ENCODE results near the gene EP400.

EP400 gene

GRCh38 chr12:131930510-131930909, 19.2 kb upstream of the EP400 start:
- DNase-seq (ENCODE audit: low read depth), result no peak
- TF ChIP-seq CTCF (conservative IDR thresholded peaks at IDR 0.05; ENCODE audit: low read depth, low read length), result no peak
- peak overlapping the region; percentile 92 for H3K4me3 ChIP-seq (ENCODE audit: low read depth, low read length)

- H3K4me3 ChIP-seq (ENCODE audit: low read depth, low read length), result no peak overlapping the region
- DNase-seq (ENCODE audit: low read depth), result no peak
- no peak for TF ChIP-seq CTCF (conservative IDR thresholded peaks at IDR 0.05; ENCODE audit: low read depth, low read length)
Observed at GRCh38 chr12:131933387-131933786, 16.4 kb upstream of the EP400 start.

GRCh38 chr12:131934535-131934934, 15.2 kb upstream of the EP400 start:
- H3K4me3 ChIP-seq (ENCODE audit: low read depth, low read length), result no peak overlapping the region
- no peak for TF ChIP-seq CTCF (conservative IDR thresholded peaks at IDR 0.05; ENCODE audit: low read depth, low read length)
- DNase-seq (ENCODE audit: low read depth), result no peak

GRCh38 chr12:131938082-131938481, 11.7 kb upstream of the EP400 start:
- TF ChIP-seq CTCF (conservative IDR thresholded peaks at IDR 0.05; ENCODE audit: low read depth, low read length), result no peak

DNA sequence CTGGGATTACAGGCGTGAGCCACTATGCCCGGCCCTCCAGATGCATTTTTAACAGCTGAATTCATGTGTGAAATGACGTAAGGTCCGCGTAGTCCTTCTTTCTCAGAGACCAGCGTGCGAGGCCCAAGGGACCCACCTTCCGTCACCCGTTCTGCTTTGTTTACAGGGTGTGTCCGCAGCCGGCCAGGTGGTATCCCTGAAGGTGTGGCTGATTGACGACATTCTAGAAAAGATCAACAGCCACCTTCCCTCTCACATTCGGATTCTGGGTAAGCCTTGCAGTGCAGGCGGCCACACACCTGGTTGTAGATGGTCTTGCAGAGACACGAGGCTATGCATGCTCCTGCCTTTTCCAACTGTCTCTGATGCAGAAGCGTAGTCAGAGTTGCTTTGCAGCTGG, 10.7 kb upstream of the EP400 start:
- H3K4me3 ChIP-seq (ENCODE audit: low read depth, low read length), result no peak overlapping the region
- no peak for TF ChIP-seq CTCF (conservative IDR thresholded peaks at IDR 0.05; ENCODE audit: low read depth, low read length)
- DNase-seq (ENCODE audit: low read depth), result no peak

More at GRCh38 chr12:131938082-131938481, 11.7 kb upstream of the EP400 start:
- DNase-seq (ENCODE audit: low read depth), result no peak
- no peak overlapping the region for H3K4me3 ChIP-seq (ENCODE audit: low read depth, low read length)

DNA sequence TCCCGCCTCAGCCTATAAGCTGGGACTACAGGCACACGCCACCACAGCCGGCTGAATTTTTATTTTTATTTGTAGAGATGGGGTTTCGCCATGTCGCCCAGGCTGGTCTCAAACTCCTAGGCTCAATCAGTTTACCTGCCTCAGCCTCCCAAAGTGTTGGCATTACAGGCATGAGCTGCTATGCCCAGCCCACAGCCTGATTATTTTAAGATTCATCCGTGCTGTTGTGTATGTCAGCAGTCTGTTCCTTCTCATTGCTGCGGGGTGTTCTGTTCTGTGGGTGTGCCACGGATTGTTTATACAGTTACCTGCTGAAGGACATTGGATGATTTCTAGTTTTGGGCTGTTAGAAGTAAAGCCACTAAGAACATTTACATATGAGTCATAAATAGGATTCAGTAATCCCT, 9.6 kb upstream of the EP400 start:
- no peak overlapping the region for H3K4me3 ChIP-seq (ENCODE audit: low read depth, low read length)
- TF ChIP-seq CTCF (conservative IDR thresholded peaks at IDR 0.05; ENCODE audit: low read depth, low read length), result no peak
- DNase-seq (ENCODE audit: low read depth), result no peak

GRCh38 chr12:131941116-131941986, 8.4 kb upstream of the EP400 start:
- no peak for TF ChIP-seq CTCF (conservative IDR thresholded peaks at IDR 0.05; ENCODE audit: low read depth, low read length)

More at GRCh38 chr12:131941116-131941986, 8.4 kb upstream of the EP400 start:
- DNase-seq (ENCODE audit: low read depth), result no peak
- no peak overlapping the region for H3K4me3 ChIP-seq (ENCODE audit: low read depth, low read length)
